Measurements from ENCODE around the gene SPON2.

Gene SPON2

GRCh38 chr4:1124818-1125217, 47.6 kb downstream of the SPON2 start:
- Mint-ChIP-seq H3K4me3 (no peak overlapping the region), H3K4me1 (no peaks in the 10 kb centered on the region), H3K27me3 (no peaks in the 10 kb centered on the region), H3K9me3 (no peaks in the 10 kb centered on the region), H3K27ac (no peak overlapping the region)
- DNase-seq: no peak
- ATAC-seq: no peak

DNA sequence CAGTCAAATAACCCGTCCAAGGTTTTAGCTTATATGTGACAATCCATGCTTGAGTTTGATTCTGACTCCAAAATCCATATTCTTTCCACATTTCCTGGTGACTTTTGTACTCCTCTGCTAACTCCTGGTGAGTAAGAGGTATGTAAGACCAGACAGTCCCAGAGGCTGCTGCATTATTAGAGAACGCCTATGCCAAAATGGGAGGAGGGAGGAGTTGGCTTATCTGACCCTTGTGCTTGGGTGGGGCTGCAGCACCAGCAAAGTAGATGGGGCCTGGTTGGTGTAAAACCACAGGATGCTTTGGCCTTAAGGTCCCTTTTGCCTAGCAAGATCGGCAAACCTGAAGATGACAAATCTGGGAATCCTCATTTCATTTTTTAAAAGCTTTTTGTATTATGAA, 49.9 kb downstream of the SPON2 start:
- Mint-ChIP-seq H3K9me3 (no peaks in the 10 kb centered on the region), H3K27me3 (no peaks in the 10 kb centered on the region), H3K4me3 (no peak overlapping the region), H3K27ac (no peak overlapping the region), H3K4me1 (no peaks in the 10 kb centered on the region)
- ATAC-seq: no peak
- DNase-seq: no peak
